ENCODE data around the gene CCDC192. TPM values are rescaled to one million over a fixed set of nuclear protein-coding genes. Genes with fewer than 3 reads are reported as not detected.

CCDC192 gene
- total RNA-seq, 1 donor from 2014 or later: not detected

DNA sequence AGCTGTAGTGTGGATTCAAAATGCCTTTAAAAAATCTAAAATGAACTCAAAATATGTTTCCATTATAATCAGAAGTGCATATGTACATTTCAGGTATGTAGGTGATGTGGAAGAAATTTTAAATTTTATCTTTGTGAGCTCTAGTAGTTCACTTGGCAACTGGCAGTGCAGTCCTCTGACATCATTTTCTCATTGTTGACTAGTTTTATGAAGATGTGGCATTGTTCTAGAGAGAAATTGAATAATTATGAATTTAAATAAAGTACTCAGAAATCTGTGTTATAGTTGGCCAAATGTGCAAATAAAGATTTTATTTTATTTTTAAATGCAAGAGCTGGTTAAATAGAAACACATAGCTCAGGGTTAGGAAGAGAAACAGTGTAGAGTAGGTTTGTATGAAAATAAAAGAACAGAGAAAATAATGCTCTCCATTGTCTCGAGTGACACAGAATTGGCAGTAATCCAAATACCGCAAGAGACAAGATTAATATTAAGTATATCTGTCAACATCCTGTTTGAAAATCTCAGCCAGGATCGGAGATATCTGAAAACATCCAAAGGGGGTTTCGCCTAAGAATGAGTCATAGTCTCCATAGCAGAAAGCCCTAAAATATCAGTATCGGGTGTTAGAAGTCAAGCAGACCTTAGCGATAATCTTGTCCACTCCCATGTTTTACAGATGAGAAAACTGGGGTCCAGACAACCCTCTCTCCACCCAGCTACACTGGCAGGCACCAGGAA is 189.4 kb downstream of the CCDC192 start:
- no peak overlapping the region for H3K4me3 ChIP-seq
- intact Hi-C loops (cut with DNase I): no loop called here
- no peaks in the 10 kb centered on the region for H3K4me1 ChIP-seq
- no peak for DNase-seq (ENCODE audit: low spot score in 2 of 2)
- H3K9me3 ChIP-seq: no peaks in the 10 kb centered on the region
- no peaks in the 10 kb centered on the region for H3K27me3 ChIP-seq
- TF ChIP-seq, protein P1, sequence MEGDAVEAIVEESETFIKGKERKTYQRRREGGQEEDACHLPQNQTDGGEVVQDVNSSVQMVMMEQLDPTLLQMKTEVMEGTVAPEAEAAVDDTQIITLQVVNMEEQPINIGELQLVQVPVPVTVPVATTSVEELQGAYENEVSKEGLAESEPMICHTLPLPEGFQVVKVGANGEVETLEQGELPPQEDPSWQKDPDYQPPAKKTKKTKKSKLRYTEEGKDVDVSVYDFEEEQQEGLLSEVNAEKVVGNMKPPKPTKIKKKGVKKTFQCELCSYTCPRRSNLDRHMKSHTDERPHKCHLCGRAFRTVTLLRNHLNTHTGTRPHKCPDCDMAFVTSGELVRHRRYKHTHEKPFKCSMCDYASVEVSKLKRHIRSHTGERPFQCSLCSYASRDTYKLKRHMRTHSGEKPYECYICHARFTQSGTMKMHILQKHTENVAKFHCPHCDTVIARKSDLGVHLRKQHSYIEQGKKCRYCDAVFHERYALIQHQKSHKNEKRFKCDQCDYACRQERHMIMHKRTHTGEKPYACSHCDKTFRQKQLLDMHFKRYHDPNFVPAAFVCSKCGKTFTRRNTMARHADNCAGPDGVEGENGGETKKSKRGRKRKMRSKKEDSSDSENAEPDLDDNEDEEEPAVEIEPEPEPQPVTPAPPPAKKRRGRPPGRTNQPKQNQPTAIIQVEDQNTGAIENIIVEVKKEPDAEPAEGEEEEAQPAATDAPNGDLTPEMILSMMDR (IDR thresholded peaks at IDR 0.05): no peak
- no peaks in the 10 kb centered on the region for H3K36me3 ChIP-seq
- H3K27ac ChIP-seq: no peak overlapping the region

DNA sequence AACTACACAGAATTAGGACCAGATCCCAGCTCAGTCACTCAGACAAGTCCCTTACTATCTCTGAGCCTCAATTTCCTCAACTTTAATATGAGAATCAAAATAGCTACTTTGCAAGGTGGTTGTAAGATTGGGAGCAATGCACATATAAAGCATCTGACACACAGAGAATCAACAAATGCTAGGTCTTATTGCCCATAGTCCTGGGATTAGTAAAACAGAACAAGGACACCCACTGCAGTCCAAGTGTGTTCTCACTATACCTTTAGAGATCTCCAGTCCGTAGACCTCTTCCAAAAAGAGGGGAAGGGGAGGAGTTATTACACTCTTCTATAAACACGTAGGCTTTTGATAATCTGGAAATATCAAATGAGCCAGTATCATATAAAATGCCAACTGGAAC is 190.0 kb downstream of the CCDC192 start:
- intact Hi-C loops (cut with DNase I): no loop called here
- H3K27me3 ChIP-seq: no peaks in the 10 kb centered on the region
- H3K4me1 ChIP-seq: no peaks in the 10 kb centered on the region
- no peak for DNase-seq (ENCODE audit: low spot score in 2 of 2)
- H3K36me3 ChIP-seq: no peaks in the 10 kb centered on the region
- no peaks in the 10 kb centered on the region for H3K9me3 ChIP-seq
- TF ChIP-seq, protein P1 (IDR thresholded peaks at IDR 0.05): no peak
- no peak overlapping the region for H3K4me3 ChIP-seq
- no peak overlapping the region for H3K27ac ChIP-seq

DNA sequence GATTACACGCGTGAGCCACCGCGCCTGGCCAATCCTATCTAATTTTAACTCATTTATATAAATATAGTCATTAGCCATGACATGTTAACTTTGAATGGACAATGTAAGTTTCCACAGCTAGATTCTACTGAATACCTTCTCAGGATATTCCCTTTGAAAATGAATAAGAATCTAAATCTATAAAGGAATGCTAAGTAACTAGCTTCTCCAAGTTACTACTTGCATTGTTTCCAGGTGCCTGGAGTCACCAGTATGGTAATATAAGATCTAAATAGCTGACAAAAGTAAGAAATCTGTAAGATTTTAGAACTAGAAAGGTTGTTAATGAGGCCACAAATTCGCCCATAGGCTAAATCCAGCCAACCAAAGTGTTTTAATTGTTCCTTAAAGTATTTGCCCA is 191.3 kb downstream of the CCDC192 start:
- Histone ChIP-seq H3K27ac (no peak overlapping the region), H3K4me3 (no peak overlapping the region), H3K27me3 (no peaks in the 10 kb centered on the region), H3K9me3 (no peaks in the 10 kb centered on the region), H3K4me1 (no peaks in the 10 kb centered on the region), H3K36me3 (no peaks in the 10 kb centered on the region)
- no peak for DNase-seq (ENCODE audit: low spot score in 2 of 2)
- TF ChIP-seq, protein P1 (IDR thresholded peaks at IDR 0.05): no peak
- intact Hi-C loops (cut with DNase I): no loop called here

DNA sequence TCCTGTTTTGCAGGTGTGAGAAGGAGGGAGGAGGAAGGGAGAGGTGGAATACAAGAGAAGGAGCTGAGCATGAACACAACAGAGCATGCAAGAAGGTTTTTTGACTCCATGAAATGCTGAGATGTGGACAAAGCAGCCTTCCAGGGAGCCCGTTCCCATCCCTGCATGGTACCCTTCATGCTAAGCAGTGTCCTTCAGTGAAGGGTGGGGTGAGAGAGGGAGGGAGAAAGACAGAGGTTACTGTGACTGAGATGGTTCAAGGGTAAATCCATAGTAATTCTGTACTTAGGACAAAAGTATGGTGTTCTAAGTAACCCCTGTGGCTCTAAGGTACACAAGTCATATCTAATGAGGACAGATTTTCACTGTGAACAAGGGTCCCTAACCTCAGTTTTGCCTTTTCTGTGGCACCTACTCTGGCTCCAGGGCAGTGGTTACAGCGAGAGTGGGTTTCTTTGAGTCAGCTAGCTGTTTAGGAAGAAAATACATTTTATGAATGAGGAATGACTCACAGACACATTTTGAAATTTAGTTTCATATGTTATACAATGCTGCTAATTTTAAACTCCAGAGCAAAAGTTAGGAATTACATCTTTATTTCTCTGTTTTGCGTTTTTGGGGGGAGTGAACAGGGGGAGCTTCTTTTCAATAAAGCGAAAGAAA is 195.5 kb downstream of the CCDC192 start:
- Histone ChIP-seq H3K4me3 (no peak overlapping the region), H3K4me1 (no peaks in the 10 kb centered on the region), H3K27ac (no peak overlapping the region), H3K27me3 (no peaks in the 10 kb centered on the region), H3K9me3 (no peaks in the 10 kb centered on the region), H3K36me3 (no peaks in the 10 kb centered on the region)
- DNase-seq (ENCODE audit: low spot score in 2 of 2): no peak
- intact Hi-C loops (cut with DNase I): no loop called here
- TF ChIP-seq, protein P1 (IDR thresholded peaks at IDR 0.05): no peak

DNA sequence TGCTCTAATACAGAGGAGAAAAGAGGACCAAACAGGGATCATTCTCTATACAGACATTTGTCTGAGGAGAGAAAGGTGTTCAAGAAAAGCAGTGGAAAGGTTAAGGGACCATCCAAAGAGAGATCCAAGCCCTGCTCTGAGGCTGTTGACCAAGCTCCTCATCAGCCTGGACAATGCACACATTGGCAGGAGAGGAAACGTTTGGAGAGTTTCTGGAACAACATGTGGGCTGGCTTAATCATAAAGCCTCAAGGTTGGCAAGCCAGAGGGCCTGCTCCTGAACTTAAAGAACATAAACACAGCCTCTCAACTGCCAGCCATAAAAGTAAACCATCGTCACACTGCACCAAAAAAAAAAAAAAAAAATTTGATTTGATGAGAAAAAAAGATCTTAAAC is 196.0 kb downstream of the CCDC192 start:
- H3K4me1 ChIP-seq: no peaks in the 10 kb centered on the region
- no peaks in the 10 kb centered on the region for H3K36me3 ChIP-seq
- intact Hi-C loops (cut with DNase I): no loop called here
- no peak overlapping the region for H3K27ac ChIP-seq
- H3K4me3 ChIP-seq: no peak overlapping the region
- no peaks in the 10 kb centered on the region for H3K27me3 ChIP-seq
- DNase-seq (ENCODE audit: low spot score in 2 of 2): no peak
- H3K9me3 ChIP-seq: no peaks in the 10 kb centered on the region
- TF ChIP-seq, protein P1 (IDR thresholded peaks at IDR 0.05): no peak

All from ascending aorta (tissue), 2 donors.